ENCODE results near the gene CCNF. TPM values are rescaled to one million over a fixed set of nuclear protein-coding genes. Genes with fewer than 3 reads are reported as not detected.

The CCNF gene
- total RNA-seq, 1 experiment from 2014 or later: 60.8 TPM

- RAD21 ChIA-PET (ENCODE audit: low non-redundant PET in 1 of 2, low total read pairs in 2 of 2, uncharacterized antibody in 2 of 2, unreplicated experiment in 2 of 2): no interaction called here
- H4K20me1 ChIP-seq (ENCODE audit: insufficient read depth): no peaks in the 10 kb centered on the region
- H3K4me3 ChIP-seq (replicated peaks in 1 of 2; ENCODE audit: low read depth in 1 of 2, low read length in 2 of 2): no peak overlapping the region
- H3K4me2 ChIP-seq (ENCODE audit: low read length): no peak overlapping the region
- no TSS peak for BruUV-seq (replicated peaks)
- CTCF ChIA-PET: no interaction called here
- H3K9me2 ChIP-seq (ENCODE audit: insufficient read depth): no peaks in the 10 kb centered on the region
- no peak overlapping the region for H2AFZ ChIP-seq (ENCODE audit: low read depth, low read length, poor library complexity, severe bottlenecking)
- H3K27ac ChIP-seq (ENCODE audit: low read depth, low read length): no peak overlapping the region
- H3K27me3 ChIP-seq (ENCODE audit: insufficient read depth, low read length): no peaks in the 10 kb centered on the region
- TF ChIP-seq ZNF274 (IDR thresholded peaks at IDR 0.05; ENCODE audit: low read depth, low read length) (no peak), CBX3 (IDR thresholded peaks at IDR 0.05; ENCODE audit: low read depth) (no peak), ELF1 (IDR thresholded peaks at IDR 0.05; ENCODE audit: borderline replicate concordance, low read depth) (no peak), SP1 (IDR thresholded peaks at IDR 0.05; ENCODE audit: low read depth) (no peak), EGR1 (IDR thresholded peaks at IDR 0.05; ENCODE audit: low read depth) (no peak), POLR2A (IDR thresholded peaks at IDR 0.05; ENCODE audit: borderline replicate concordance, extremely low read depth, insufficient read depth, insufficient read length) (no peak), TCF7L2 (IDR thresholded peaks at IDR 0.05; ENCODE audit: borderline replicate concordance, extremely low read depth, insufficient read depth, insufficient read length) (no peak), REST (IDR thresholded peaks at IDR 0.05; ENCODE audit: low read depth) (no peak), ZFX (IDR thresholded peaks at IDR 0.05) (no peak), CTCF (IDR thresholded peaks at IDR 0.05 in 2 of 3, conservative IDR thresholded peaks at IDR 0.05 in 1 of 3; ENCODE audit: borderline replicate concordance in 1 of 3, insufficient read depth in 1 of 3, low read depth in 2 of 3, low read length in 2 of 3) (no peak), RAD21 (IDR thresholded peaks at IDR 0.05; ENCODE audit: low read depth) (no peak), ZBTB33 (IDR thresholded peaks at IDR 0.05; ENCODE audit: extremely low read depth, insufficient replicate concordance, low read length) (no peak), EZH2 (IDR thresholded peaks at IDR 0.05) (no peak), CEBPB (IDR thresholded peaks at IDR 0.05; ENCODE audit: low read depth) (no peak), ATF3 (IDR thresholded peaks at IDR 0.05) (no peak), SRF (IDR thresholded peaks at IDR 0.05; ENCODE audit: low read depth) (no peak), EZH2phosphoT487 (IDR thresholded peaks at IDR 0.05; ENCODE audit: borderline replicate concordance) (no peak)
- no peak for DNase-seq (ENCODE audit: low read depth, low spot score)
- no peaks in the 10 kb centered on the region for H3K79me2 ChIP-seq (ENCODE audit: insufficient read depth, low read length)
- peaks cover 0 to 4% of the 10 kb centered on the region in 2 experiments; a peak in 1 of 4 replicates for H3K36me3 ChIP-seq (ENCODE audit: control insufficient read depth in 1 of 2, insufficient read depth in 2 of 2, low read length in 2 of 2)
- no peak for ATAC-seq
- H3K4me1 ChIP-seq (ENCODE audit: control insufficient read depth in 1 of 2, insufficient read depth in 2 of 2, low read length in 2 of 2): peaks cover 3 to 12% of the 10 kb centered on the region in 2 experiments; a peak in 3 of 4 replicates
- no peaks in the 10 kb centered on the region for H3K9me3 ChIP-seq (ENCODE audit: control insufficient read depth in 1 of 2, insufficient read depth in 1 of 2, low read depth in 1 of 2, low read length in 2 of 2)
- intact Hi-C loops (cut with micrococcal nuclease): no loop called here
- POLR2A ChIA-PET: no interaction called here
- H3K9ac ChIP-seq (ENCODE audit: low read length): no peak overlapping the region
These were observed 69.4 kb downstream of the CCNF start for GRCh38 chr16:2498531-2499253.
